OCI-LY3 (cell line): Measurements from ENCODE around the gene WSCD2.

Experiments used
- H2AFZ ChIP-seq: fragments of 200-600, 300-600 bp; shearing (Covaris generic); 2 replicates; pipeline ENCODE4 v1.6.0; 2014; ENCODE audit warnings: antibody characterized with exemption, low read depth, low read length
- H3K27ac ChIP-seq: fragments of 200-600, 300-600 bp; sonication (generic); 2 replicates; pipeline ENCODE4 v1.5.1; 2014; ENCODE audit warnings: mild to moderate bottlenecking, low read length, moderate library complexity, mixed read lengths
- H3K27me3 ChIP-seq: fragments of 200-600, 300-600 bp; sonication (generic); 2 replicates; pipeline ENCODE4 v1.6.1; 2014; ENCODE audit warnings: low read depth, low read length, mixed read lengths
- H3K36me3 ChIP-seq: fragments of 200-600, 300-600 bp; sonication (generic); replicated peaks from 2 replicates; pipeline ENCODE3; 2014; ENCODE audit warnings: low read depth, low read length, mixed read lengths
- H3K4me1 ChIP-seq: fragments of 300-600, 200-600 bp; sonication (generic); 2 replicates; pipeline ENCODE4 v1.6.1; 2014; ENCODE audit warnings: low read length, mixed read lengths
- H3K4me2 ChIP-seq: fragments of 200-600, 300-600 bp; sonication (generic); 2 replicates; pipeline ENCODE4 v1.6.1; 2014; ENCODE audit warnings: low read length, mixed read lengths
- H3K4me3 ChIP-seq: fragments of 300-600, 200-600 bp; sonication (generic); 2 replicates; pipeline ENCODE4 v1.5.1; 2014; ENCODE audit warnings: antibody characterized with exemption, mild to moderate bottlenecking, low read length, moderate library complexity
- H3K79me2 ChIP-seq: fragments of 300-600, 200-600 bp; shearing (Covaris generic); 2 replicates; pipeline ENCODE4 v1.6.1; 2014; ENCODE audit warnings: mild to moderate bottlenecking, low read length, mixed read lengths
- H3K9ac ChIP-seq: fragments of 300-600, 200-600 bp; shearing (Covaris generic); 2 replicates; pipeline ENCODE4 v1.6.0; 2014; ENCODE audit warnings: mild to moderate bottlenecking, low read length, moderate library complexity
- H3K9me3 ChIP-seq: fragments of 200-600, 300-600 bp; shearing (Covaris generic); 2 replicates; pipeline ENCODE4 v1.6.1; 2014; ENCODE audit warnings: low read length, mixed read lengths; ENCODE audit not compliant: insufficient read depth
- H4K20me1 ChIP-seq: fragments of 200-600, 300-600 bp; sonication (generic); 2 replicates; pipeline ENCODE4 v1.6.1; 2016; ENCODE audit warnings: low read length, mixed read lengths; ENCODE audit not compliant: insufficient read depth
- EZH2phosphoT487 ChIP-seq: fragments of 200-600 bp; shearing (Covaris generic); IDR thresholded peaks from 2 replicates; pipeline ENCODE4 v1.6.1; 2018; ENCODE audit warnings: antibody characterized with exemption, mixed run types, low read depth
- TF ChIP-seq, protein P1 (sequence below): fragments of 200-600, 300-600 bp; sonication (generic); IDR thresholded peaks from 2 replicates; pipeline ENCODE4 v1.5.1; 2014; ENCODE audit warnings: antibody characterized with exemption, low read length, low read depth

WSCD2 gene

GRCh38 chr12:108248011-108248410, 118.9 kb downstream of the WSCD2 start:
- H3K4me1 ChIP-seq = peaks cover 10% of the 10 kb centered on the region
- H3K4me3 ChIP-seq = no peak overlapping the region
- 0 out of 2 replicates have a peak, but pooled peaks cover 5% of the 10 kb centered on the region for H4K20me1 ChIP-seq
- H3K9me3 ChIP-seq = no peaks in the 10 kb centered on the region
- no peaks in the 10 kb centered on the region for H3K79me2 ChIP-seq
- no peak for TF ChIP-seq EZH2phosphoT487
- TF ChIP-seq, protein P1, sequence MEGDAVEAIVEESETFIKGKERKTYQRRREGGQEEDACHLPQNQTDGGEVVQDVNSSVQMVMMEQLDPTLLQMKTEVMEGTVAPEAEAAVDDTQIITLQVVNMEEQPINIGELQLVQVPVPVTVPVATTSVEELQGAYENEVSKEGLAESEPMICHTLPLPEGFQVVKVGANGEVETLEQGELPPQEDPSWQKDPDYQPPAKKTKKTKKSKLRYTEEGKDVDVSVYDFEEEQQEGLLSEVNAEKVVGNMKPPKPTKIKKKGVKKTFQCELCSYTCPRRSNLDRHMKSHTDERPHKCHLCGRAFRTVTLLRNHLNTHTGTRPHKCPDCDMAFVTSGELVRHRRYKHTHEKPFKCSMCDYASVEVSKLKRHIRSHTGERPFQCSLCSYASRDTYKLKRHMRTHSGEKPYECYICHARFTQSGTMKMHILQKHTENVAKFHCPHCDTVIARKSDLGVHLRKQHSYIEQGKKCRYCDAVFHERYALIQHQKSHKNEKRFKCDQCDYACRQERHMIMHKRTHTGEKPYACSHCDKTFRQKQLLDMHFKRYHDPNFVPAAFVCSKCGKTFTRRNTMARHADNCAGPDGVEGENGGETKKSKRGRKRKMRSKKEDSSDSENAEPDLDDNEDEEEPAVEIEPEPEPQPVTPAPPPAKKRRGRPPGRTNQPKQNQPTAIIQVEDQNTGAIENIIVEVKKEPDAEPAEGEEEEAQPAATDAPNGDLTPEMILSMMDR = no peak
- no peaks in the 10 kb centered on the region for H3K36me3 ChIP-seq
- H3K27me3 ChIP-seq = peaks cover 56% of the 10 kb centered on the region
- no peak overlapping the region for H2AFZ ChIP-seq
- H3K4me2 ChIP-seq = no peak overlapping the region
- H3K27ac ChIP-seq = no peak overlapping the region
- H3K9ac ChIP-seq = no peak overlapping the region

- H3K9ac ChIP-seq = no peak overlapping the region
Measured at GRCh38 chr12:108252523-108252922, 123.4 kb downstream of the WSCD2 start.

DNA sequence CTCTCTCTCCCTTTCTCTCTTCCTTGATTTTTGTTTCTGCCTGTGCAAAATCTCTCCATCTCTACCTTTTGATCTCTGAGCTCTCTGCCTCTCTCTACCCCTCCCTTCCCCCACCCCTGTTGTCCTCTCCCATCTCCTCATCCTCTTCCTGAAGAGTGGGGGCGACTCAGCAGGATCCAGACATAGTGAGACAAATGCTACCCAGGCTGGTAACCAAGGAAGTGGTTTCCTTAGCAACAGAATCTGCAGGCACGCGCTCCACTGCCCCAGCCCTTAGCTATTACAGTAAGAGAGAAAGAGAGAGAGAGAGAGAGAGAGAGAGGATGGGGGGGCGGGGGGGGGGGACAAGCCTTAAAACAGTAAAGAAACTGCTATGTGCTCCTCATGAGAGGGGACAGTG, 124.5 kb downstream of the WSCD2 start:
- H3K79me2 ChIP-seq = no peaks in the 10 kb centered on the region
- H3K27ac ChIP-seq = no peak overlapping the region
- TF ChIP-seq, protein P1 = no peak
- TF ChIP-seq EZH2phosphoT487 = no peak
- peaks cover 16% of the 10 kb centered on the region for H3K4me1 ChIP-seq
- no peaks in the 10 kb centered on the region for H3K36me3 ChIP-seq
- peaks cover 43% of the 10 kb centered on the region for H3K27me3 ChIP-seq
- no peak overlapping the region for H2AFZ ChIP-seq
- no peaks in the 10 kb centered on the region for H3K9me3 ChIP-seq
- H3K9ac ChIP-seq = no peak overlapping the region
- peak overlapping the region; percentile 36 for H3K4me2 ChIP-seq
- H4K20me1 ChIP-seq = 0 out of 2 replicates have a peak, but pooled peaks cover 2% of the 10 kb centered on the region
- H3K4me3 ChIP-seq = no peak overlapping the region

More at GRCh38 chr12:108252523-108252922, 123.4 kb downstream of the WSCD2 start:
- H3K9me3 ChIP-seq = no peaks in the 10 kb centered on the region
- H3K36me3 ChIP-seq = no peaks in the 10 kb centered on the region
- no peak overlapping the region for H2AFZ ChIP-seq
- H4K20me1 ChIP-seq = 0 out of 2 replicates have a peak, but pooled peaks cover 2% of the 10 kb centered on the region
- TF ChIP-seq EZH2phosphoT487 = no peak
- TF ChIP-seq, protein P1 = no peak
- no peak overlapping the region for H3K4me3 ChIP-seq
- H3K4me2 ChIP-seq = no peak overlapping the region
- H3K4me1 ChIP-seq = peaks cover 16% of the 10 kb centered on the region
- H3K27me3 ChIP-seq = peaks cover 41% of the 10 kb centered on the region
- no peaks in the 10 kb centered on the region for H3K79me2 ChIP-seq
- no peak overlapping the region for H3K27ac ChIP-seq

- H3K4me2 ChIP-seq = no peak overlapping the region
- H3K9me3 ChIP-seq = no peaks in the 10 kb centered on the region
- H3K36me3 ChIP-seq = no peaks in the 10 kb centered on the region
- H2AFZ ChIP-seq = no peak overlapping the region
- H3K9ac ChIP-seq = no peak overlapping the region
- peaks cover 46% of the 10 kb centered on the region for H3K27me3 ChIP-seq
- peaks cover 16% of the 10 kb centered on the region for H3K4me1 ChIP-seq
- 0 out of 2 replicates have a peak, but pooled peaks cover 2% of the 10 kb centered on the region for H4K20me1 ChIP-seq
- H3K4me3 ChIP-seq = no peak overlapping the region
- TF ChIP-seq, protein P1 = no peak
- TF ChIP-seq EZH2phosphoT487 = no peak
- H3K79me2 ChIP-seq = no peaks in the 10 kb centered on the region
- H3K27ac ChIP-seq = no peak overlapping the region
Measured at GRCh38 chr12:108254030-108254429, 124.9 kb downstream of the WSCD2 start.
